ENCODE results near the gene ARID5A. TPM values are rescaled to one million over a fixed set of nuclear protein-coding genes. Genes with fewer than 3 reads are reported as not detected.

The ARID5A gene
- total RNA-seq, 1 experiment from 2014 or later: 13.9 TPM

GRCh38 chr2:96587843-96588242 lies 51.3 kb downstream of the ARID5A start:
- Mint-ChIP-seq H3K4me3 (no peak overlapping the region), H3K27ac (peak overlapping the region; percentile 14), H3K4me1 (peaks cover 10% of the 10 kb centered on the region), H3K36me3 (peaks cover under 1% of the 10 kb centered on the region; the same call in 1 of the 2 replicates), H3K9me3 (no peaks in the 10 kb centered on the region), H3K27me3 (ENCODE audit: low read depth) (no peaks in the 10 kb centered on the region)
- POLR2A ChIA-PET: no interaction called here
- ATAC-seq (no peak), DNase-seq (ENCODE audit: low spot score) (no peak)
- no peak for TF ChIP-seq KAT7 (CRISPR knock-in tag; IDR thresholded peaks at IDR 0.05; ENCODE audit: borderline replicate concordance)
- TF ChIP-seq CREB1 (CRISPR knock-in tag; IDR thresholded peaks at IDR 0.05): no peak
- TF ChIP-seq SMAD4 (CRISPR knock-in tag; IDR thresholded peaks at IDR 0.05): no peak
- TF ChIP-seq ZBTB21 (CRISPR knock-in tag; IDR thresholded peaks at IDR 0.05; ENCODE audit: borderline replicate concordance): no peak
- no peak for TF ChIP-seq JUN (CRISPR knock-in tag; IDR thresholded peaks at IDR 0.05)
- TF ChIP-seq ARID4B (CRISPR knock-in tag; IDR thresholded peaks at IDR 0.05; ENCODE audit: borderline replicate concordance): no peak
- no peak for TF ChIP-seq CDX4 (CRISPR knock-in tag; IDR thresholded peaks at IDR 0.05; ENCODE audit: borderline replicate concordance)
- no peak for TF ChIP-seq NFYB (CRISPR knock-in tag; conservative IDR thresholded peaks at IDR 0.05; ENCODE audit: low read depth)
- no peak for TF ChIP-seq ZNF219 (CRISPR knock-in tag; IDR thresholded peaks at IDR 0.05; ENCODE audit: borderline replicate concordance)
- no peak for TF ChIP-seq NR1H2 (CRISPR knock-in tag; IDR thresholded peaks at IDR 0.05)
- TF ChIP-seq STAT6 (CRISPR knock-in tag; conservative IDR thresholded peaks at IDR 0.05; ENCODE audit: low read depth): no peak
- no peak for TF ChIP-seq ZNF232 (CRISPR knock-in tag; IDR thresholded peaks at IDR 0.05)
- no peak for TF ChIP-seq FOXJ3 (CRISPR knock-in tag; IDR thresholded peaks at IDR 0.05; ENCODE audit: borderline replicate concordance)
- no peak for TF ChIP-seq GRHL2 (CRISPR knock-in tag; IDR thresholded peaks at IDR 0.05; ENCODE audit: insufficient replicate concordance, severe bottlenecking)
- TF ChIP-seq TEAD1 (CRISPR knock-in tag; IDR thresholded peaks at IDR 0.05): no peak
- TF ChIP-seq ZNF512 (CRISPR knock-in tag; IDR thresholded peaks at IDR 0.05; ENCODE audit: borderline replicate concordance): no peak
- no peak for TF ChIP-seq ZNF121 (CRISPR knock-in tag; IDR thresholded peaks at IDR 0.05)
- CTCF ChIA-PET: interaction anchor here (1.2 to 2.3 kb wide), 2 partner anchors 33 to 38 kb away, joined by 3 to 9 read pairs; no protein-coding TSS in a partner anchor

GRCh38 chr2:96591054-96591453 lies 54.5 kb downstream of the ARID5A start:
- peaks cover 26% of the 10 kb centered on the region for H3K36me3 Mint-ChIP-seq
- TF ChIP-seq ATF2 (CRISPR knock-in tag; IDR thresholded peaks at IDR 0.05; ENCODE audit: borderline replicate concordance, low read depth) (no peak), E2F1 (CRISPR knock-in tag; IDR thresholded peaks at IDR 0.05) (no peak), JAZF1 (CRISPR knock-in tag; IDR thresholded peaks at IDR 0.05) (no peak), ELF4 (CRISPR knock-in tag; IDR thresholded peaks at IDR 0.05; ENCODE audit: low read depth) (no peak), NR1H2 (CRISPR knock-in tag; IDR thresholded peaks at IDR 0.05) (no peak), RORB (CRISPR knock-in tag; IDR thresholded peaks at IDR 0.05) (no peak), ERG (CRISPR knock-in tag; IDR thresholded peaks at IDR 0.05) (no peak)

More at GRCh38 chr2:96591054-96591453, 54.5 kb downstream of the ARID5A start:
- H3K4me3 Mint-ChIP-seq: no peak overlapping the region
- DNase-seq (ENCODE audit: low spot score) (no peak), ATAC-seq (no peak)
- POLR2A ChIA-PET: no interaction called here
- H3K9me3 Mint-ChIP-seq: no peaks in the 10 kb centered on the region
- CTCF ChIA-PET: no interaction called here
- no peaks in the 10 kb centered on the region for H3K27me3 Mint-ChIP-seq (ENCODE audit: low read depth)
- H3K27ac Mint-ChIP-seq: no peak overlapping the region
- H3K4me1 Mint-ChIP-seq: peaks cover 10% of the 10 kb centered on the region
